NCI-H2081 (cell line): ENCODE data around the gene ASXL3.

Experiments
- DNase-seq, 2 experiments: peaks; one replicate each; lab custom pipeline; 2025; lab: John Stamatoyannopoulos, UW

Gene ASXL3

DNA sequence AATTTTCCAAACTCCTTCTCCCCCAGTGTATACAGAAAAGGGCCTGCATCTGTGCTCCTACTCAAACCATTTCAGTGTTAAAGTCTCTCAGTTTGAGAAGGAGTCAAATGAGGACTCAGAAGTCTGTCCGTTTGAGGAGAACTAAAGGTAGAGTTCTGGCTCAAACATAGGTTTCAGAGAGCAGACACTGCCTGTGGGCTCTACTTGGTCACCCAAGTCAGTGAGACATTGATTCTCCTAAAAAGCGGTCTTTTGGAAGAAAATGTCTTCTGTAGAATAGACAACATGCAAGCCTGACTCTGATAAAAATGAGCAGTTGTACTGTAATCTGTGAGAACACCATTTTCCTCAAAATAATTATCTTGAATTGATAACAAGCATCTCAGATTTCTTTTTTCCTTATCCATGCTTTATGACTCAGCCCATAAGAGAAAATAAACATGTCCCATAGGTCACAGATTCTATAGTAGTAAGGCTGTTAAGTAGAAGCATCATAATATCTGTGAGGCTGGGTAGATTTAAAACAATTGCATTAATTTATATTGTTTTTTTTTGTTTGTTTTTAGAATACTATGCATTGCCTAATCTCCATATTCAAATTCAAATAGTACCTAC is 82.8 kb downstream of the ASXL3 start:
- DNase-seq, result no peak

DNA sequence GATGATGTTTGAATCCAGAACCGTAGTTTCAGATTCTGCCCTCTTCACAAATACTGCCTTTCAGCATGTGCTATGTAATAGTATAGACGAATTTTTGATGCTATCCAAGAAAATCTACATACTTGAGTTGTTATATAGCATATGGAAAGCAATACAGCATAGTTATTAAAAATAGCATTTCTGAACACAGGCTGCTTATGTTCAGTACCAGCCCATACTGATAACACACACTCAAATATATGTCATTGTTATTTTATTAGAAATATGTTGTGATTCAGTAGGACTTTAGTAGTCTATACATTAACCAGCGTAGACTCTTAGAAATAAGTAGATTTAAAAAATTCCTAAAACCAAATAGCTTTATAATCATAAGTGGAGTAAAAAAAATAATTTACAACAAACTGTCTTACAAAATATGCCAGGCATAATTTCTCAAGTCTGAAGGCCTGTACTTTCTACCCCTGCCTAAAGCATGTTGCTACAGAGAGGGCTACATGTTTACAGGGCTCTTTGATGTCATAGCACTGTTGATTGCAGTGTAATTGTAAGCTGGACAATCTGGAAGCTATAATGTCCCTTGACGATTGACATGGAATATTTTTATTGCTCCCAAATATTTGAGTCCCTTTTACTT is 86.3 kb downstream of the ASXL3 start:
- DNase-seq, result no peak

DNA sequence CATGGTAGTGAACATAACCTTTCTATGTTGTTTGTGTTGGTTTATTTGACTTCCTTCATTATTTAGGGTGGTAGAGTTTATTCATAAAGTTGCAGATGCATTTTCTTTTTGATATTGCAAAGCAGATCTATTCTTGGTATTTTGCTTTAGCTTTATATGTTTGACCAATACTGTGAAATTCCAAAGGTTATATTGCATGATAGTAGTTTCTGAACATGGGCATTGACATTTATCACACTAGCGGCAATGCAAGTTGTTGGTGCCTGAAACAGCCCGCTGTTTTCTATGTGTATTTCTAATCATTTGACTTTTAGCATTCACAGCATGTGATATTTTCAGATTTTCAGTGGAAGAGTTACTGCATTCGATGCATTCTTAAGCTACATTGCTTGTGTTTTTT is 87.2 kb downstream of the ASXL3 start:
- no peak for DNase-seq

DNA sequence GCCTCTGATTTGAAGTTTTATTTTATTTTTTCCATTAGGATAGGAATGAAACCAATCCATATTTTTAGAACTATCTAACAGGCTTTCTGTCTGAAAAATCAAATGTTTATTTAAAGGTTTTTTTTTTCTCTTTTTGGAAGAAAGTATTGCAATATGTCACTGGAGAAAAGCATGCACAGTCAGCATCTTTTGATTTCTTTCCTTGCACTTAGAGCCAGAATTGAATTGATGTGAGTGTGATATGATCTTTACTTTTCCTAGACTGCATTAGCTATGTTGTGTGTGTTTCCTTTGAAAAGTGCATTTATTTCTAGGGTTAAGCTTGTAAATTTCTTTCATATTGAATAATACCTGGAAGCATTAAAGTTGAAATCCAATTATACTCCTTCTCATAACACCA is 87.6 kb downstream of the ASXL3 start:
- DNase-seq, result no peak

DNA sequence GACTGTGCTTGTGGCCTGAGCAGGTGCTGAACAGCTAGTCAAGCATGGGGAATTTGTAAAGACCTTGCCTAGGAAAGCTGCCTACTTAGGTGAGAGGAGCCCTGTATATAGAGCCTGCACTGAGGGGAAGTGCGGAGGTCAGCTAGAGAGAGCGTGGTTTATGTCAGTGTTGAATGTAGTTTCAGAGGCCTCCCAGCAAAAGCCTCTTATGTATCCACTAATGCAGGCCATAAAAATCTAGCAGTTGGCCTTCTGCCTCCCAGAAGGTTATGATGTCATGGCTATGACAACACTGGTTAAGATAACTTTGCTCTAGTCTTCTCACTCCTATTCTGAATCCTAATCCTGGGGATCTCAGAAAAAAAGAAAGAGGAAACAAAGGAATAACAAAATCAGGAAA is 88.9 kb downstream of the ASXL3 start:
- DNase-seq, result no peak

DNA sequence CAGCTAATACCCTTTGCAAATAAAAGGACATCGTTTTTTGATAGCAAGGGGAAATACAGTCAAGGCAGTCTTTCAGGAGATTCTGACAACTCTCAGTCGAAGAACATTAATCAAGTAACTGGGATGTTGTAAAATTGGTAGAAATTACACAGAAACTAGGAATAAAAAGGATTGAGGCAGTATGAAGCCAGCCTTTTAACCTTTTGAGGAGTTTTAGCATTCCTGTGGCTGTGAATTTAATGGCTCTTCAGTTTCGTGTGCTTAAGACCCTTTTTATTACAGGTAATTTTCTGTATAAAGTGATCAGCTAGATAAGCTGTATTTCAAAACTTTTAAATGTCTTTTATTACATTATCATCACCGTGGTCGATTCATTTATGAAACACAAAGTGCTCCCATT is 91.6 kb downstream of the ASXL3 start:
- no peak for DNase-seq

DNA sequence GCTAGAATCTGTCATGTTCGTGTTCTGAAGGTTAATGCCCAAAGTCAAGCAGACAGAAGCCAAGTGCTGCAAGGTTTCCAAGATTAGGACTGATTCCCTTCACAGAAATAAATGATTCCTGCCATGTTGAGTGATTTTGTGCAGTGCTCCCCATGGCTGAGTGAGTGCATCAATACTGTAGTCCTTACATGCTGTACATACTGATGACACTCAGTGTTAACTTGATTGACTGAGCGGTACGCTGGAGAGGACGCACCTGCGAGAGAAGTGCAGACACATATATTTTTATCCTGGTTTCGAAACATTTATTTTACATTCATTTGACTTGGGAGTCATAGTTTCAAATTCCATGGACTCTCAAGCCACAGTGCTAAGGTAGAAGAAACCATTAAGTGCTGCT is 92.0 kb downstream of the ASXL3 start:
- DNase-seq, result no peak

DNA sequence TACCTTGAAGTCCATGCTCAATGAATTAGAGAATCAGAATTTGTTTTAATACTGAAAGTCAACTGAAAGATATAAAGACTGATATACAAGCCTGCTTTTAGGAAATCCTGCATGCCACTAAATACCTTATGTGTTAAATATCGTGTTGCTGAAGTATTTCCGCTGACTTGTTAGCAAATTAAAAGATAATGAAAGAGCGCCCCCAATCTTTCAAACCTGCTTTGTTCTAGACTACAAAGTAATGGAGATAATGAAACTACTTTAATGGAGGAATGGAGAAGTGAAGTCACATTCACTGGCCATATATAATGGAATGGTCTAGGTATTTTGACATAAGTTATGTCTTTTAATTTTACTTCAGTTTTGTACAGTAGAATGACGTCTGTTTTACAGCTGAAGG is 95.7 kb downstream of the ASXL3 start:
- no peak for DNase-seq

DNA sequence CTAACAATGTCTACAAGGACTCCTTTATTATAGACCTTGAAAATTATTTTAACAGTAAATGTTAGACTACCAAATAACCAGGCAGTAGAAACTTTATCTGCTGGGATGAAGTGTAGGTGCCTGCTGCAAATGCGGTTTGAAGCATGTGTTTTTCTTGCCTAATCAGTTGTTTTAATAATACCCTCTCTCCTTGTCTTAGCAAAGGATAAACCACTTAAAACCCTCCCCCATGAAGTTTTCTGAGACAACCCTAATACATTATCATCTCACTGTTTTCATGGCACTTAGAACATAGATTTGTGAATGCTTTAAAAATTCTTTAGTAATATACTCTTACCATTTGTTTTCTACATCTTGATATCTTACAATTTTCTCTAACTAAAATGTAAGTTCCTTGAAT is 98.6 kb downstream of the ASXL3 start:
- DNase-seq, result no peak

DNA sequence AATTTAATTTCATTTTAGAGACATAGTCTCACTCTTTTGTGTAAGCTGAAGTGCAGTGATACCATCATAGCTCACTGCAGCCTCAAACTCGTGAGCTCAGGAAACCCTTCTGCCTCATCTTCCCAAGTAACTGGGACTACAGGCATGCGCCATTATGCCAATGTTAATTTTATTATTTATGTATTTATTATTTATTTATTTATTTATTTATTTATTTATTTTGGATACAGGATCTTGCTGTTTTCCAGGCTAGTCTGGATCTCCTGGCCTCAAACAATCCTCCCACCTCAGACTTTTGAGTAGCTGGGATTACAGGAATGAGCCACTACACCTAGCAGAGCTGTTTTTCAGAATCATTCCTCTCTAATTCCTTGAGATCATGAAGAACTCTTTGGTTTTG is 99.9 kb downstream of the ASXL3 start:
- DNase-seq, result no peak

DNA sequence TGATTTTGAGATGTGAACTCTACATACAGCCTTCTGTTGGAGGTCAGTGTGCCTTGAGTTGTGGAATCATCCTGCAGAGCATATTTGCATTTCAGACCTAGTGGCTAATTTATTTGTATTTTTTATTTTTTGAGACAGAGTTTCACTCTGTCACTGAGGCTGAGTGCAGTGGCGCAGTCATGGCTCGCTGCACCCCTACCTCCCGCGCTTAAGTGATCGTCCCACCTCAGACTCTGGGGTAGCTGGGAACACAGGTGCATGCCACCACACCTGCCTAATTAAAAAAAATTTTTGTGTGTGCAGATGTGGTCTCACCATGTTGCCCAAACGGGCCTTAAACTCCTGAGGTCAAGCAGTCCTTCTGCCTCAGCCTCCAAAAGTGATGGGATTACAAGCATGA is 104.4 kb downstream of the ASXL3 start:
- no peak for DNase-seq

DNA sequence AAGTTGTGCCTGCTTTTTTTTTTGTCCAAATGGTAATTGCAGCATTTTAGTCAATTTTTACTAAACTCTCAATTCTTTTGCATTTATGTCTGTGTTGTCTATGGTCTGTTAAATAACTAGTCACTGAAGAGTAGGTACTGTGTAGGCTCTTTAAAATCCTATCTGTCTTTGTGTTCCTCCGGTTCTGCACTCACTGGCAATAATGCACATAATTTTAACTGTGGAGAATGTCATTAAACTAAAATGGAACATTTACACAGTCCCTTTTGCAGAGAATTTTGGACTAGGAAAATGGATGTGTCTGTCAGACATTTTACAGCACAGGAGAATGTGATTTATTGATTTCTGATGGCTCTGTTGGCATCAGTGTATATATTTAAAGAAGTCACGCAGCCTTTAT is 116.6 kb downstream of the ASXL3 start:
- DNase-seq, result no peak

DNA sequence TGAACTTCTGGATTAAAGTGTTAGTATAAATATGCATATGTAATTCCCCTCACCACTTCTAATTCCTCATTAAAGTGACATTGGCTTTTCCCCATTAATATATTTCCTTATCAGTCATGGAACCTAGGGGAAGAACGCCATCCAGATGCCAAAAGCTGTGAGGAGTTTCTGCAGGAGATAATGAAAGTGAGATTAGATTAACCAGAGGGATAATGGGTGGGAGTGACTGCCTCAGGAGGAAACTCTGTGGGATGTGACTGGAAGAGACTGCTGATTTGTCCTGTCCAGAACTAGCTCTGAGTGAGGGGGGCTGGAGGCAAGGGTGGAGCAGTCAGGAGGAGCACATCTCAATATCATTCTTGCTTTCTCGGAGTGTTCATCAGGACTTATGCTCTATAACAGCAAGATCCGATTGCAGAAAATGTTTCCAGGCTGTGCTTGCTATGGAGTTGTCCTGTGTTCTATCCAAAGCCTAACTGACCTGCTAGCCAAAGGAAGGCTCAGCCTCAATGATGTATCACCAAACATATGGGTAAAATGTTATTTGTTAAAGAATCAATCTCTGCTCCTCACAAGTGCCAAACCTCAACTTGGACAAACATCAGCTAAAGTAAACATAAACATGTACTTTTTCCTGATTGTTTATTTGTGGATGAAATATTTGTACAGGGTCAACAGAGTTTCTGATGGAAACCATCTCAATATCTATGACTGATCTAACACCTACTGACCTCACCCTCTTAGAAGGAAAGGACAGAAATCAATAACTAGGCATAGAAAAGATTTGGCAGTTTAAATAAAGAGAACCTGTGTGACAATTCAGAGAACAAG is 118.5 kb downstream of the ASXL3 start:
- no peak for DNase-seq

DNA sequence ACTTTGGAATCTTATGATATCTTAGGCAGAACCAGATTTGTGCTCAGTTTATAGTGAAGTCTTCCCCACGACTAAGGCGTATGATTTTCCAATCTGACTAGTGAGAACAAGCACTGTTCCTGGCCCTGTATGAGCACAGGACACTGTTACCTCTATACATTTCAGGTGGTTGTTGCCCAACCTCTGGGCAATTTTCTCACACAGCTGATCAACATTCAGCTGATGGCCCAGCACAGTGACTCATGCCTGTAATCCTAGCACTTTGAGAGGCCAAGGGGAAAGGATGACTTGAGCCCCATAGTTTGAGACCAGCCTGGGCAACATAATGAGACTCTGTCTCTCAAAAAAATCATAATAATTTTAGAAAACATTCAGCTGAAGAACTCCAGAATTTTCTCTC is 119.5 kb downstream of the ASXL3 start:
- no peak for DNase-seq

DNA sequence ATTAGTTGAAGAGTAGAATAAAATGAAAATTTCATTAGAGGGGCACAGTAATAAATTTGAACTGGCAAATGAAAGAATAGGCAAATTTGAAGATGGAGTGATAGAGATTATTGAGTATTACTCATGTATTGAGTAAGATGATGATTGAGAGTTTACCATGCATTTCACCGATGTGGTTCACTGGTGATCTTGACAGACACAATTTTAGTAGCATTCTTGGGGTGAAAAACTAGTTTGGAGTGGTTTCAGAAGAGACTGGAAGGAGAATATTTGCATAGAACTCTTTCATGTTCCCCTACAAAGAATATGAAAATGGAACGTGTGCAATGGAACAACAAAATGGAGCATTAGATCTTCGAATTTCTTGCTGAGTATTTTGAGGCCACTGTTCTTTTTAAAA is 121.4 kb downstream of the ASXL3 start:
- no peak for DNase-seq

DNA sequence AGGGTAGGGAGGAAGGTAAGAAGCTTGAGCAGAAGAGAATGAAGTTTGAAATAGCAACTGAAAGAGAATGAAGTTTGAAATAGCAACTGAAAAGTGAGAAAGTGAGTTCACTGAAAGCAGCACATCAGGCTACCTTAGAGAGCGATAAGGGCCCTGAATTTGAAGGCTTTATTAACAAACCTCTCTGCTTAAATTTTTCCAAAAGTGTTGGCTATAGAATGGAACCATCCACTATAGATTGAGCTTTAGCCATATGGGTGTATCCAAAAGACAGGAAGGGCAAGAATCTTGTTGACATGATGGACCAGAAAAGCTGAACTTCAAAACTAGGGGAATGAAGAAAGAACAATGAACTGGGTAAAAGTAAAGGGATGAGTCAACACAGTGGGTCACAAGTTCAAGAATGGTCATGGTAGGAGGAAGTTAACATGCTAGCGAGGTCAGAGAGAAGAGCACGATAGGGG is 122.5 kb downstream of the ASXL3 start:
- no peak for DNase-seq

DNA sequence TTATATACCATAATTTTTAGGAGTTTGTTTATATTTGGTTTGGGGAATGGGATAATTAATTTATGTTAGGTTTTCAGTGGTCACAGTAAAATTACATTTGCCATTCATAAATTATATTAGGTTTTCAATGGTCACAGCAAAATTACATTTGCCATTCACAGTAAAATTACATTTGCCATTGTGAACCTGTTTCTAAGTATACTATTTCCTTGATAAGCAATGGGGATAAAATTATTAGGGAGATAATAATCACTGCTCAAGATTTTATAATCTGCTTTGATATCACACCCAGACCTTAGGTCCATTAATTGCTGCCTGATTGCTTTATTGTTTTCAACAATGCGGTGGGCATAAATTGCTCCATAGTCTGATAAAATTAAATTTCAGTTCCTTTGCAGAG is 124.6 kb downstream of the ASXL3 start:
- DNase-seq, result no peak

DNA sequence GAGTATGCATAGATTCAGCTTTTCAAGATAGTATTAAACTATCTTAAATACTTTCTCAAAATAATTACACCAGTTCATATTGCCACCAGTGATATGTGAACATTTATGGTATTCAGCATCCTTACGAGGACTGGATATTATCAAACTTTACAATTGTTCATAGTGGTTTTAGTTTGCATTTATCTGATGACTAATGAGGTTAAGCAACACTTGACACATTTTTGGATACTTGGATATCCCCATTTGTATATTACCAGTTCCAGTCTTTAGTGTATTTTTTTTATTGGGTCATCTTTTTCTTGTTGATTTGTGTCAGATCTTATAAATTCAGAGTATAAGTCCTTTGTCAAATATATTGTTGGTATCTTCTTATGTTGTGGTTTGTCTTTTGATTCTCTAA is 128.4 kb downstream of the ASXL3 start:
- DNase-seq, result no peak

DNA sequence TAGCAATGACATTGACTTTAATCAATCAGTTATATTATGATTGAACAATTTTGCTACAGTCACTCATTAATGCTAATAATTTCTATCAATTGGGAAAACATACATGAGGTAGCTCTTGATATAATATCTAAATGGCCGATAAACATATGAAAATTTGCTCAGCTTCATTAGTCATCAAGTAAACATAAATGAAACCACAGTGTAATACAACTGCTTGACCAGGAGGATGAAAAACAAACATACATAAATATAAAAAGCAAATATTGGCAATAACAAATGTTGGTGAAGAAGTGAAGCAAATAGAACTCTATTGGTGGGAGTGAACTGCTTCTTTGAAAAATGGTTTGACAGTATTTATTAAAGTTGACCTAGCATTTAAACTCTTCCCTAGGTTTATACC is 130.9 kb downstream of the ASXL3 start:
- no peak for DNase-seq

DNA sequence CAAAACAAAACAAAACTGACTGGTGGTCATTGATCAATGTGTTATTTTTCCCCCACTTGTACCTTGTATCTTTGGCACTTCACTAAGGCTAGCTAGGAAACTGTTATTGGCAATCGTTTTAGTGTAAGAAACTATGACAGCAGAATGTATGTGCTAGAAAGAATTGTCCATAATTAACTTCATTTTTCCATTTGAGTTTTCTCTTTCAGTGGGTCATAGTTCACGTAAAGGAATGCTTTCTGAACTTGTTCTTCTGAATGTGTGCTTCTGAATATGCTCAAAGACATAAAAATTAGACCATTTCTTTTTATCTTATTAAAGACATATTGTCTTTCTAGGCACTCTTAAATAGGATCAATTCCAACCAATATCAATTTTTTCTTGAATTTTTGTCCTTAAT is 132.2 kb downstream of the ASXL3 start:
- no peak for DNase-seq

DNA sequence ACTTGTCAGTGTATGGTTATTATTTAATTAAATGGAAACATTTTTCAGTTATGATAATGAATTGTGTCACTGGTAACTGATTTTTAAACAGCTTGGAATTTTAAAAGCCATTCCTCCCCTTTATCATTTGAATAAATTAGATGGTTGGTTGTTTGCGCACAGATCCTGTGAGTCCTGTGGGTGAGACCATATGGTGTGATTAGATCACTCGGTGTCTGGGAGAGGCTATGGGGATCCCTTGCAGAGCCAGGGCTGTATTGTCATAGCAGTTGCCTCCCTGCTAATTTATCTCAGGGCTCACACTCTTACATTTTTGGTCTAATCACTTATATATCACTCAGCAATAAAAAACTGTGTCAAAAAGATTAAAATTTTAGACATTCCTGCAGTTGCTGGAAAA is 133.5 kb downstream of the ASXL3 start:
- DNase-seq, result peak; percentile 30 to 51

DNA sequence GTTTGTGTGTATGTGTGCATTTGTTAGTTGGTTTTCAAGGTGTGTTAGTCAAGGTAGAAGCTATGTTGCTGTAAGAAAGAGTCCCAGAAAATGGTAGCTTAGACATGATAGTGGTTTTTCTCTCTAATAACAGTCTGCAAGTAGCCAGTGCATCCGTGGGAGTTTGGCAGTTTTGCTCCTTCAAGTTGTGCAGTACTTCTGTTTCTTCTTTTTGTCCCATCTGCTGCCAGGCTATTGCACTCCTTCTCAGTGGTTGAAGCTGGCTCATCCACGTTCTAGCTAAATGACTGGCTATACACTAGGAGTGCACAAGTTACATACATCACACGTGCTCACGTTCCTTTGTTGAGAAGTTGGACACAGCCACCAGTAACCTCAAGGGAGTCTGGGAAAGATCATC is 134.7 kb downstream of the ASXL3 start:
- no peak for DNase-seq

DNA sequence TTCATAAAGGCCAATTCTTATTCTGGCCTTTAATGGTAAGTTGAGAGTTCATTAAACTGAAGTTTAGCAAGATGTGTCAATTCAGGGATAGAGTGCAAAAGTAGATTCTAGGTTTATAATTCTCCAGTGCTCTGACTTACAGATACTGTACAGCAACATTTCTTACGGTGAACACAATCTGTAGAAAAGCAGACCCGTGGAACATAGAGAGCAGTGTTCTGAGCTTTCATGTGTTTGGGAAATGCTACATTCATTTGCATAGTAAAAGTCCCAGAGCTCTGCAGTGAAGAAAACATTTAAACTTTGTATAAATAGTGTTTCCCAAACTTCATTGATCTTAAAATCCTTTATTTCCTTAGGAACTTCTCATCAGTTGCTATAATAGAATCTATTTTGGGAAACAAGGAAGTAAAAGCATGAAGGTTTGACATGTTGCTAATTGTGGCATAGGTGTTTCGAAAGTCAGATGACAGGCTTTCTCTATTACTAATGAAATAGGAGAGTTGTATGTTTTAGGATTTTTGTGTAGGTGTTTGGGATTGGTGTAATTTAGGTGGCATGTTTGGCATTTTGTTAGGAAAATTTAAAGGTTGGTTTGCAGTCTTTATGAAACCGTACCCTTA is 138.2 kb downstream of the ASXL3 start:
- DNase-seq, result no peak
